ENCODE data around the gene MYO10.
"Not testable (repeated sequence)": the region's sequence is repeated elsewhere in the genome, so short reads cannot be mapped to it uniquely, and the experiment has no call there.

MYO10 gene

GRCh38 chr5:16888694-16889124 is 47.4 kb downstream of the MYO10 start:
- DNase-seq, result no peak

GRCh38 chr5:16886793-16887345 is 49.2 kb downstream of the MYO10 start:
- DNase-seq, result no peak

GRCh38 chr5:16886366-16886736 is 49.7 kb downstream of the MYO10 start:
- DNase-seq, result no peak

- no peak for DNase-seq
Measured at GRCh38 chr5:16885635-16886365, 50.3 kb downstream of the MYO10 start.

GRCh38 chr5:16884595-16884994 is 51.5 kb downstream of the MYO10 start:
- no peak for DNase-seq

GRCh38 chr5:16883806-16884205 is 52.3 kb downstream of the MYO10 start:
- DNase-seq, result no peak

GRCh38 chr5:16883176-16883575 is 52.9 kb downstream of the MYO10 start:
- no peak for DNase-seq

GRCh38 chr5:16881251-16881650 is 54.8 kb downstream of the MYO10 start:
- no peak for DNase-seq

GRCh38 chr5:16880547-16880946 is 55.5 kb downstream of the MYO10 start:
- DNase-seq, result no peak

GRCh38 chr5:16879650-16880049 is 56.4 kb downstream of the MYO10 start:
- no peak for DNase-seq

GRCh38 chr5:16879191-16879590 is 56.9 kb downstream of the MYO10 start:
- DNase-seq, result no peak

- no peak for DNase-seq
Measured at GRCh38 chr5:16877267-16877935, 58.7 kb downstream of the MYO10 start.

GRCh38 chr5:16874424-16874823 is 61.7 kb downstream of the MYO10 start:
- not testable (repeated sequence) for DNase-seq

GRCh38 chr5:16871746-16872339 is 64.2 kb downstream of the MYO10 start:
- DNase-seq, result no peak

GRCh38 chr5:16870878-16871277 is 65.2 kb downstream of the MYO10 start:
- DNase-seq, result no peak

GRCh38 chr5:16869821-16870796 is 66.0 kb downstream of the MYO10 start:
- no peak for DNase-seq

- no peak for DNase-seq
Measured at GRCh38 chr5:16867577-16867953, 68.5 kb downstream of the MYO10 start.

GRCh38 chr5:16866795-16867576 is 69.1 kb downstream of the MYO10 start:
- DNase-seq, result no peak

GRCh38 chr5:16866273-16866672 is 69.8 kb downstream of the MYO10 start:
- no peak for DNase-seq

- DNase-seq, result no peak
Measured at GRCh38 chr5:16865151-16865550, 70.9 kb downstream of the MYO10 start.

Measured in anterior cingulate cortex (tissue), 58 donors.